Erythroblast (primary cell): ENCODE results near the gene SLIT1.

ENCODE experiments used
- GATA1 ChIP-seq: IDR thresholded peaks from 2 replicates; pipeline ENCODE4 v1.6.1; 2011; ENCODE audit warnings: low read depth, mild to moderate bottlenecking, control low read depth, low read length, moderate library complexity
- POLR2A ChIP-seq: IDR thresholded peaks from 2 replicates; pipeline ENCODE4 v1.6.1; 2011; ENCODE audit warnings: mild to moderate bottlenecking, low read length

GRCh38 chr10:97053276-97053675 is 132.5 kb downstream of the SLIT1 start:
- TF ChIP-seq POLR2A = no peak
- TF ChIP-seq GATA1 = no peak
